ENCODE results near the gene STKLD1.
A peak's percentile ranks its signal among the peaks of the same experiment; 100 is the strongest.
"Not testable (repeated sequence)": the region's sequence is repeated elsewhere in the genome, so short reads cannot be mapped to it uniquely, and the experiment has no call there.

The STKLD1 gene

GRCh38 chr9:133375724-133376654, at the start of gene STKLD1, which contains the start of gene SURF4:
Gene STKLD1 (plus strand): TSS chr9:133376366. CDS start chr9:133376474, 108 bp downstream.
Gene SURF4 (minus strand): TSS chr9:133376060. CDS start chr9:133375969, 91 bp downstream.
- Mint-ChIP-seq H3K27me3 (no peaks in the 10 kb centered on the region), H3K27ac (peak within 1 kb of the TSS; percentile 96), H3K4me1 (ENCODE audit: low read depth) (peaks cover 38% of the 10 kb centered on the region), H3K9me3 (no peaks in the 10 kb centered on the region), H3K4me3 (peak within 1 kb of the TSS; percentile 99), H3K36me3 (ENCODE audit: low read depth) (peaks cover 37% of the 10 kb centered on the region)

GRCh38 chr9:133327021-133327420, 49.1 kb upstream of the STKLD1 start:
- H3K9me3 Mint-ChIP-seq; H3K4me3 Mint-ChIP-seq; H3K27me3 Mint-ChIP-seq; H3K4me1 Mint-ChIP-seq (ENCODE audit: low read depth); H3K27ac Mint-ChIP-seq: not testable (repeated sequence)
- peaks cover 22% of the 10 kb centered on the region for H3K36me3 Mint-ChIP-seq (ENCODE audit: low read depth)

- H3K9me3 Mint-ChIP-seq, result no peaks in the 10 kb centered on the region
- H3K27ac Mint-ChIP-seq, result no peak overlapping the region
- peaks cover 6% of the 10 kb centered on the region for H3K4me1 Mint-ChIP-seq (ENCODE audit: low read depth)
- H3K4me3 Mint-ChIP-seq, result no peak overlapping the region
- peaks cover 32% of the 10 kb centered on the region for H3K36me3 Mint-ChIP-seq (ENCODE audit: low read depth)
- H3K27me3 Mint-ChIP-seq, result no peaks in the 10 kb centered on the region
Observed at GRCh38 chr9:133327834-133328484, 48.2 kb upstream of the STKLD1 start.

GRCh38 chr9:133329306-133330156, 46.6 kb upstream of the STKLD1 start:
- H3K27ac Mint-ChIP-seq, H3K9me3 Mint-ChIP-seq, H3K27me3 Mint-ChIP-seq, H3K4me3 Mint-ChIP-seq: not testable (repeated sequence)
- Mint-ChIP-seq H3K4me1 (ENCODE audit: low read depth) (peaks cover 15% of the 10 kb centered on the region), H3K36me3 (ENCODE audit: low read depth) (peaks cover 46% of the 10 kb centered on the region)

GRCh38 chr9:133331221-133331620, 44.9 kb upstream of the STKLD1 start:
- no peaks in the 10 kb centered on the region for H3K9me3 Mint-ChIP-seq
- H3K36me3 Mint-ChIP-seq (ENCODE audit: low read depth), result peaks cover 60% of the 10 kb centered on the region
- no peaks in the 10 kb centered on the region for H3K27me3 Mint-ChIP-seq
- peaks cover 28% of the 10 kb centered on the region for H3K4me1 Mint-ChIP-seq (ENCODE audit: low read depth)
- no peak overlapping the region for H3K27ac Mint-ChIP-seq
- no peak overlapping the region for H3K4me3 Mint-ChIP-seq

GRCh38 chr9:133331641-133332380, 44.4 kb upstream of the STKLD1 start:
- peaks cover 64% of the 10 kb centered on the region for H3K36me3 Mint-ChIP-seq (ENCODE audit: low read depth)
- no peak overlapping the region for H3K27ac Mint-ChIP-seq

GRCh38 chr9:133332381-133332730, 43.8 kb upstream of the STKLD1 start:
- Mint-ChIP-seq H3K36me3 (ENCODE audit: low read depth) (peaks cover 64% of the 10 kb centered on the region), H3K27ac (no peak overlapping the region), H3K4me1 (ENCODE audit: low read depth) (peaks cover 39% of the 10 kb centered on the region), H3K9me3 (no peaks in the 10 kb centered on the region), H3K27me3 (no peaks in the 10 kb centered on the region), H3K4me3 (no peak overlapping the region)

More at GRCh38 chr9:133331641-133332380, 44.4 kb upstream of the STKLD1 start:
- Mint-ChIP-seq H3K4me1 (ENCODE audit: low read depth) (peaks cover 34% of the 10 kb centered on the region), H3K9me3 (no peaks in the 10 kb centered on the region), H3K27me3 (no peaks in the 10 kb centered on the region), H3K4me3 (no peak overlapping the region)

GRCh38 chr9:133333011-133333410, 43.2 kb upstream of the STKLD1 start:
- Mint-ChIP-seq H3K4me3 (peak overlapping the region; percentile 30), H3K9me3 (no peaks in the 10 kb centered on the region), H3K4me1 (ENCODE audit: low read depth) (peaks cover 43% of the 10 kb centered on the region), H3K27me3 (no peaks in the 10 kb centered on the region), H3K27ac (no peak overlapping the region), H3K36me3 (ENCODE audit: low read depth) (peaks cover 64% of the 10 kb centered on the region)

- Mint-ChIP-seq H3K4me1 (ENCODE audit: low read depth) (peaks cover 44% of the 10 kb centered on the region), H3K4me3 (peak overlapping the region; percentile 96), H3K36me3 (ENCODE audit: low read depth) (peaks cover 64% of the 10 kb centered on the region), H3K9me3 (no peaks in the 10 kb centered on the region), H3K27ac (peak overlapping the region; percentile 94), H3K27me3 (no peaks in the 10 kb centered on the region)
Observed at GRCh38 chr9:133333566-133333965, 42.6 kb upstream of the STKLD1 start.

GRCh38 chr9:133334161-133334560, 42.0 kb upstream of the STKLD1 start:
- Mint-ChIP-seq H3K27ac (peak overlapping the region; percentile 94), H3K27me3 (no peaks in the 10 kb centered on the region), H3K36me3 (ENCODE audit: low read depth) (peaks cover 70% of the 10 kb centered on the region), H3K4me1 (ENCODE audit: low read depth) (peaks cover 50% of the 10 kb centered on the region), H3K4me3 (peak overlapping the region; percentile 96), H3K9me3 (no peaks in the 10 kb centered on the region)

GRCh38 chr9:133334888-133335287, 41.3 kb upstream of the STKLD1 start:
- Mint-ChIP-seq H3K4me1 (ENCODE audit: low read depth) (peaks cover 57% of the 10 kb centered on the region), H3K36me3 (ENCODE audit: low read depth) (peaks cover 74% of the 10 kb centered on the region)
- not testable (repeated sequence) for H3K9me3 Mint-ChIP-seq

GRCh38 chr9:133335924-133336811, 40.0 kb upstream of the STKLD1 start, which contains the start of gene SURF6:
Gene SURF6 (minus strand): TSS chr9:133336188. CDS start chr9:133336132, 56 bp downstream.
- Mint-ChIP-seq H3K4me3 (peak within 1 kb of the TSS; percentile 96), H3K27me3 (no peaks in the 10 kb centered on the region), H3K4me1 (ENCODE audit: low read depth) (peaks cover 67% of the 10 kb centered on the region), H3K36me3 (ENCODE audit: low read depth) (peaks cover 74% of the 10 kb centered on the region), H3K27ac (peak within 1 kb of the TSS; percentile 94), H3K9me3 (no peaks in the 10 kb centered on the region)

More at GRCh38 chr9:133334888-133335287, 41.3 kb upstream of the STKLD1 start:
- not testable (repeated sequence) for H3K27me3 Mint-ChIP-seq
- H3K4me3 Mint-ChIP-seq, result peak overlapping the region; percentile 96
- H3K27ac Mint-ChIP-seq, result peak overlapping the region; percentile 94

- Mint-ChIP-seq H3K9me3 (no peaks in the 10 kb centered on the region), H3K27ac (no peak overlapping the region), H3K4me3 (peak overlapping the region; percentile 23), H3K4me1 (ENCODE audit: low read depth) (peaks cover 65% of the 10 kb centered on the region), H3K27me3 (no peaks in the 10 kb centered on the region), H3K36me3 (ENCODE audit: low read depth) (peaks cover 63% of the 10 kb centered on the region)
Observed at GRCh38 chr9:133339641-133340040, 36.5 kb upstream of the STKLD1 start.

All from stimulated activated naive CD8-positive, alpha-beta T cell treated with anti-CD3 and anti-CD28 coated beads, Interleukin-15, Interleukin-2, amounts not matched to agents 100 ng/mL and 50 ng/mL, for 24 hours (primary cell).